DMS53 (cell line): ENCODE measurements around the gene STAT5A.
A peak's percentile ranks its signal among the peaks of the same experiment; 100 is the strongest.
"Not testable (repeated sequence)": the region's sequence is repeated elsewhere in the genome, so short reads cannot be mapped to it uniquely, and the experiment has no call there.

Source experiments
- DNase-seq: peaks from one replicate; lab custom pipeline; 2025; lab: John Stamatoyannopoulos, UW

Gene STAT5A

DNA sequence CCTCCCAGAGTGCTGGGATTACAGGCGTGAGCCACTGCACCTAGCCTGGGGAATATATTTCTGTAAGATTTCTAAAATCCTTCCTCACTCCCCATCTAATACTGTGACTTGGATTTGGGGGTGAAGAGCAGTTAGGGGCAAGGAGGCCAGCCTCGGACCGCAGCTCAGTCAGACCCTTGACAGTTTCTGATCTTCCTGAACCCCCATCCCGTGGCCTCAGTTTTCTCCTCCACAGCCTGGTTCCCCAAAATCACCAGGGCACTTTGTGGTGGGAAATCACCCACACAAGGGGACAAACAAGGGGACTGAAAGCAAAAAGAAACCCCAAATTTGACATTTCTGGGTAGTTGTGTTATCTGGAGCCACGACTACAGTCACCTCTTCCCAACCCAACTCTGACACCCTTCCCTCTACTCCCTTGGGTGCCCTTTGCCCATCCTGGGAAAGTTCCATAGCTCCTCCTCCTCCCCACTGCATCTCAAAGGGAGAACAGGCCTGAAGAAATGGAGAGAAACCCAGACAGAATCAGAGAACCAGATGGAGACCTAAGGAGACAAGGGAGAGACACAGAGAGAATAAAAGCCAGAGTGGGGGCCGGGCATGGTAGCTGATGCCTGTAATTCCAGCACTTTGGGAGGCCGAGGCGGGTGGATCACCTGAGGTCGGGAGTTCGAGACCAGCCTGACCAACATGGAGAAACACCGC is 2.8 kb upstream of the STAT5A start:
- DNase-seq: no peak

DNA sequence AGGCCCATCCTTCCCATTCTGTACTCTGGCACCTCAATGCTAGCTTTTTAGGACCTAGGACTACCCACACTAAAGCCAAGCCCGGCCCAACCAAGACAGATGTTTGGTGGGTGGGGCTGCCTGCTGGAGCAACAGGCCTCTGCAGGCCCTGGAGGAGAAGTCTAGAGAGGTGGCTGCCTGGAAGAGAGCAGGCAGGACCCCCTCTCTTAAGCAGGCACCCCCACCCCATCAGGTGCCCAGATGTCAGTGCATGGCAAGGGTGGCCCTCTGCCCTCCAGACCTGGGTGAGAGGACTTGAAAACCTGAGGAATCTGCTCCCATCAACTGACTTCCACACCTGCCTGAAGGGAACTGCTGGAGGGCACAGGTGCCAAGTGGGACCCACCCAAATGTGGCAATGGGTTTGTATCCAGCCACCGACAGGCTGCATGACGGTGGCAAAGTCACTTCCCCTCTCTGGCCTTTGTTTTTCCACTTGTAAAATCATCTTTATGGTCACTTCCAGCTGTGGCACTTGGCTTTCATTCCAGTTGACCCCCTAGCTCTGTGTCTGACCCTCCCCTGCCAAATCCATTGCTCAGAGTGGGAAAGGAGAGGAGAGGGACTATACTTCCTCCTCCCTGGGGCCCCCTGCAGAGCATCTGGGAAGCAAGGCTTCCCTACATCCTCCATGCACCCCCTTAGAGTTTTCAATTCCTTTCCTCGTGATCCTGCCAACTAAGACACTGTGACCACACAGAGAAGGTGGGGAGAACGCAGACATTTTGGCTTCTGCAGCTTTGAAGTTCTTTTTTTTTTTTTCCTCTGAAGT is 1.7 kb upstream of the STAT5A start:
- DNase-seq: no peak

GRCh38 chr17:42287305-42287976 is 857 bp upstream of the STAT5A start:
- no peak for DNase-seq

- peak; percentile 49 for DNase-seq
Observed at GRCh38 chr17:42288803-42289610, 709 bp downstream of the STAT5A start.

DNA sequence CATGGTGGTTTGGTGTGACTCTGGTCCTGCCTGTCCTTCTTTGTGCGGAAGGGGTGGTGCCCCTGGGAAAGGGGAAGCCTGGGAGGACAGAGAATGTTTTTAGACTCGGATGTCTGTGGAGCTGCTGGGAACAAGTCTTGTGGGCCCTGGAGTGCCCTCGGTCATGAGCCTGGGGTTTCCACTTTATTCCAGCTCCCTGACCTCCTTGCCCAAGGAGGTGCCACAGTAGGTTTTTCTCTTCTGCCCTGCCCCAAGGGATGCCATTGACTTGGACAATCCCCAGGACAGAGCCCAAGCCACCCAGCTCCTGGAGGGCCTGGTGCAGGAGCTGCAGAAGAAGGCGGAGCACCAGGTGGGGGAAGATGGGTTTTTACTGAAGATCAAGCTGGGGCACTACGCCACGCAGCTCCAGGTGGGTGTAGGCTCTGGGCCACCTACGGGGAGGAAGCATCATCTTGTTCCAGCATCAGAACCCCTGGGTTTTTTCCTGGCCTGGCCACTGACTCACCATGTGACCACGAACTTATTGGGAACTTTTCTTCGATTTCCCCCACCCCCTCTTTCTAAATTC is 1.4 kb downstream of the STAT5A start:
- DNase-seq: no peak

DNA sequence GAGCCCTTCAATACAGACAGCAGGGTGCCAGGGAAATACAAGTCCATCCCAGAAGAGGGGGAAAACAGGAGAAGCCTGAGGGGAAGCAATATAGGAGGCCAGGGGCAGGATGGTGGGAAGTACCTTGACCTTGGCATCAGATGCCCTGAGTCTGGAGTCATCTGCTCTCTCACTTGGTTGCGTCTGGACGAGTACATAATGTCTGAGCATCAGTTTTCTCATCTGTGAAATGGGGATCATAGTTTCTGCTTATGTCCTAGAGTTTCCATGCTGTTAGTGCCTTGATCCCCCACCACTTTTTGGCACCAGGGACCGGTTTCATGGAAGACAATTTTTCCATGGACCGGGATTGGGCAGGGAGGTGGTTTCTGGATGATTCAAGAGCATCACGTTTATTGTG is 2.3 kb downstream of the STAT5A start:
- DNase-seq: no peak

DNA sequence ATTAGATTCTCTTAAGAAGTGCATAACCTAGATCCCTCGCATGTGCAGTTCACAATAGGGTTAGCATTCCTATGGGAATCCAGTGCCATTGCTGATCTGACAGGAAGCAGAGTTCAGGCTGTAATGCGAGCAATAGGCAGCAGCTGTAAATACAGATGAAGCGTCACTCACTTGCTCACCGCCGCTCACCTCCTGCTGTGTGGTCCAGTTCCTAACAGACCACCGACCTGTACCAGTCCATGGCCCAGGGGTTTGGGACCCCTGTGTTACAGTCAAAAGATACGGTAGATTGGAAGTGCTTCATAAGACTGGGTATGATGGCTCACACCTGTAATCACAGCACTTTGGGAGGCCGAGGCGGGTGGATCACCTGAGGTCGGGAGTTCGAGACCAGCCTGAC is 2.8 kb downstream of the STAT5A start:
- no peak for DNase-seq

DNA sequence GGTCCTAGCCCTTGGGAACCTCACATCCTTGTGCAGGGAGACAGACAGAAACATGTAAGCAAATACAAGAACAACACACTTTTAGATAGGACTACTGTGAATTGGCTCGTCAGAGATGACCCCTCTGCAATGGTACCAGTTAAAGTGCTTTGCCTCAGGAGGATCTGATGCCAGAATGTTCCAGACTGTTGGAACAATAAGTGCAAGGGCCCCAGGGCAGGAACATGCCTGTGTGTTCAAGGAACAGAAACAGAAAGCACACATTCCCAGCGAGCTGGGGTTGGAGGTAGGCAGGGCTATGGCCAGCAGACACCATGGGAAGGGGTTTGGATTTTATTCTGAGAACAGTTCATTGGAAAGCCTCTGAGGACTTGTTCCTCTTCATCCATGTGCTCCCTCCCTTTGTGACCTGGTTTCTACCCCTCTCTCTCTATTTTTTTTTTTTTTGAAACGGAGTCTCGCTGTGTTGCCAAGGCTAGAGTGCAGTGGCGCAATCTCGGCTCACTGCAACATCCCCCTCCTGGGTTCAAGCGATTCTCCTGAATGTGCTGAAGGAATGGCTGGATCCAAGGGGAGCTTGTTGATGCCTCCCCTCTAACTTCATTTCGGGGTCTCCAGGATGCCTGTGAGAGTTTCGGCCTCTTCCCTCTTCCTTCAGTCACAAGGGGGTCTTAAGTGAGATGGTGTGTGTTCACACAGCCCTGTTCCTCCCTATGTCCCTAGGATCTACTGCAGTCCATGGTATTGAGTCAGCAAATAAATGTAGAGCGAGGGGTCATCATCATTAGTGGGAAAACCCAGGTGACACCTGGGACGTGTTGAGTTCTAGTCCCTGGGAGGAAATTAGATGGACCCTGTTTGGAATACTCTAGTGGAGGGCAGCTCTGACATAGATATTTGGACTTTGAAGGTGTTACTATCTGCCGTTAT is 6.4 kb downstream of the STAT5A start:
- no peak for DNase-seq

- DNase-seq: no peak
Observed at GRCh38 chr17:42296012-42296411, 7.7 kb downstream of the STAT5A start.

DNA sequence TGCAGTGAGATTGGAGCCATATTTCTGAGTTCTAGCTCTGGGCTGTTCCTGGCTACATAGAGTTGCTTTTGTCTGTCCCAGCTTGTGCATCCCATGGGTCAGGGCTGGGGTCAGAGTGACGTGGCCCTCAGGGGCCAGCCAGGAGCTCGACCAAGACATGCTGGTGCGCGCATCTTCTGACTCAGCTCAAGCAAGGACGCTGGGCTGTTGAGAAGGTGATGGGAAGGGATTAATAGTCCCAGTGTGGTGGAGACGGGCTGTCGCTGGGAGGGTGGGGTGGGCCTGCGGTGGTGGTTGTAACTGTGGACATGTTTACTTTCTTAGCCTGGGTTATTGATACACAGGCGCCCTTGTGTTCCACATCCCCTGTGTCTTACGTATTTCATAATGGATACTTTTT is 9.5 kb downstream of the STAT5A start:
- DNase-seq: not testable (repeated sequence)

GRCh38 chr17:42299361-42299760 is 11.1 kb downstream of the STAT5A start:
- DNase-seq: not testable (repeated sequence)

DNA sequence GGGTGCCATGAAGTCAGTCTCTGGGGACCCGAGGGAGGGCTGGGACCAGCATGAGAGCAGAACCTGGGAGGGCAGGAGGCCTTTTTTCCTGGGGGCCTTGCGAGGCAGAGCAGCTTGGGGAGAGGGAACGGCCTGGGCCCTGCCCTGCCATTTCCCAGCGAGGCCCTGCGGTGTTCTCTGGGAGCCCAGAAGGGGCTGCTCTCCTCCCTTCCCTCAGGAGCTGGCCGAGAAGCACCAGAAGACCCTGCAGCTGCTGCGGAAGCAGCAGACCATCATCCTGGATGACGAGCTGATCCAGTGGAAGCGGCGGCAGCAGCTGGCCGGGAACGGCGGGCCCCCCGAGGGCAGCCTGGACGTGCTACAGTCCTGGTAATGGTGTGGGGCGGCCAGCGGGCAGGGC is 11.6 kb downstream of the STAT5A start:
- not testable (repeated sequence) for DNase-seq

DNA sequence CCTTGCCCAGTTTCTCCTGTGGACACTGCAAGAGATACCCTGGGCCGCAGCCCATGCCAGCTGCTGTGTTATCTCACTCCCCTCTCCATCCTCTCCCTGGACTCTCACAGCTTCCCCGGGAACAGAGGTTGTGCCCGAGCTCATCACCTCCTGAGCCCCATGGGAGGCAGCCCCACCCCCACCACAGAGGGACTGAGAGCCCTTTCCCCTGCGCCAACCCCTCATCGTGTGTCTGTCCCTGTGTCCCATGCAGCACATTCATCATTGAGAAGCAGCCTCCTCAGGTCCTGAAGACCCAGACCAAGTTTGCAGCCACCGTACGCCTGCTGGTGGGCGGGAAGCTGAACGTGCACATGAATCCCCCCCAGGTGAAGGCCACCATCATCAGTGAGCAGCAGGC is 12.7 kb downstream of the STAT5A start:
- DNase-seq: no peak

GRCh38 chr17:42303694-42304093 is 15.4 kb downstream of the STAT5A start:
- DNase-seq: no peak

- no peak for DNase-seq
Observed at GRCh38 chr17:42304187-42305030, 16.1 kb downstream of the STAT5A start.

- DNase-seq: not testable (repeated sequence)
Observed at GRCh38 chr17:42305031-42305330, 16.7 kb downstream of the STAT5A start.

- DNase-seq: no peak
Observed at GRCh38 chr17:42305543-42306384, 17.5 kb downstream of the STAT5A start.

GRCh38 chr17:42306385-42306667 is 18.0 kb downstream of the STAT5A start:
- no peak for DNase-seq

DNA sequence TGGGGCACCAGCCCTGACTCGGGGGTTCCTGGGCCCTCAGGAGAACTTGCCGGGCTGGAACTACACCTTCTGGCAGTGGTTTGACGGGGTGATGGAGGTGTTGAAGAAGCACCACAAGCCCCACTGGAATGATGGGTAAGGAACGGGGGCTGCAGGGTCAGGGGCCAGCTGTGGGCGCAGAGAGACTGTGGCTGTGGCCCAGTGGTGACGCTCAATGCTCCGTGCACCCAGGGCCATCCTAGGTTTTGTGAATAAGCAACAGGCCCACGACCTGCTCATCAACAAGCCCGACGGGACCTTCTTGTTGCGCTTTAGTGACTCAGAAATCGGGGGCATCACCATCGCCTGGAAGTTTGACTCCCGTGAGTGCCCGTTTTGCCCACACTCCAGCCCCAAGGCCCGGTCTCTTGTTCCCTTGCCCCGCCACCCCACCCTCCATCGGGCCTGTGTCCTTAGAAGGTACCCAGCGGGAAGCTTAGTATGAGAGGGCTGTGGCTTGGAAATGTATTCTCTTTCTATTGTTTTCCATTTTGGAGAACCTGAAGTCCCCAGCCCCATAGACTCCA is 19.1 kb downstream of the STAT5A start:
- DNase-seq: no peak
